Activated T-helper 2 cell treated with anti-CD3 and anti-CD28 coated beads, Interferon-gamma antibody, Interleukin-2, Interleukin-4, amounts not matched to agents 10 μg/mL and 5 μg/mL and 100 μg/mL, durations not matched to agents 14 hours and 24 hours and 36 hours (primary cell): ENCODE results near the gene NCKAP5. TPM values are rescaled to one million over a fixed set of nuclear protein-coding genes. Genes with fewer than 3 reads are reported as not detected.

Experiments
- DNase-seq: peaks from one replicate; pipeline ENCODE4 v3.0.0; 2021; ENCODE audit warnings: low spot score
- H3K27ac Mint-ChIP-seq: one replicate; pipeline ENCODE4 v1.8.0; 2021; ENCODE audit warnings: mixed read lengths
- H3K27me3 Mint-ChIP-seq: one replicate; pipeline ENCODE4 v1.8.0; 2021; ENCODE audit warnings: low read depth, mixed read lengths
- H3K36me3 Mint-ChIP-seq: one replicate; pipeline ENCODE4 v1.8.0; 2021; ENCODE audit warnings: low read depth, mixed read lengths
- H3K4me1 Mint-ChIP-seq: one replicate; pipeline ENCODE4 v1.8.0; 2021; ENCODE audit warnings: low read depth, mixed read lengths
- H3K4me3 Mint-ChIP-seq: one replicate; pipeline ENCODE4 v1.8.0; 2021; ENCODE audit warnings: low read depth, mild to moderate bottlenecking, moderate library complexity, mixed read lengths
- H3K9me3 Mint-ChIP-seq: one replicate; pipeline ENCODE4 v1.8.0; 2021; ENCODE audit warnings: mixed read lengths
- intact Hi-C: fragments of 100-400 bp; cut with micrococcal nuclease; formaldehyde crosslinking; loops from one replicate; pipeline ENCODE4 v1.15.1; 2023
- total RNA-seq: library from RNA; stranded (reverse); gene quantifications from 2 replicates; pipeline ENCODE4 v1.2.3, GENCODE V29; 2022

NCKAP5 gene
- total RNA-seq, 1 donor from 2014 or later, result not detected

DNA sequence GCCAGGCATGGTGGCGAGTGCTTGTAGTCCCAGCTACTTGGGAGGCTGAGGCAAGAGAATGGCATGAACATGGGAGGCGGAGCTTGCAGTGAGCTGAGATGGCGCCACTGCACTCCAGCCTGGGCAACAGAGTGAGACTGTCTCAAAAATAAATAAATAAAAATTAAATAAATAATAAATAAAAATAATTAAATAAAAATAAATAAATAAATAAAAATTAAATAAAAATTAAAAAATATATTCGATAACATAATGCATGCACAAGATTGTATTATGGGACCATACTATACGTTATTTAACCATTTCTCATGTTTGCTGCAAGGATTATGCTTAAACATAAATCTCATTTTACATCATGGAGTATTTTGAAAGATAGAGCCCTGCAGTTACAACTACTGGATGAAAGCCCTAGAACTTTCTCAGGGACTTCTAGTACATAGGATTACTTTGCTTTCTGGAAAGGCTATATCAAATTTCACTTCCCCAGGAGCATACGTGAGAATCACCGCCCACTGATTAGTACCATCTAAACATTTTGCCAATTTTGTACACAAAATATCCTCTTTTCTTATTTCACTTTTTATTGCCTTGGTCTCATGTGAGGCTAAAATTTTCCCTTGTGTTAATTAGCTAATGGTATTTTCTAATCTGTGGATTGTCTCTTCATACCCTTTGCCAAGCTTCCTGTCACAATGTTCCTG lies 664.0 kb downstream of the NCKAP5 start:
- no peak overlapping the region for H3K27ac Mint-ChIP-seq
- intact Hi-C loops, result no loop called here
- no peak overlapping the region for H3K4me3 Mint-ChIP-seq
- no peaks in the 10 kb centered on the region for H3K4me1 Mint-ChIP-seq
- no peak for DNase-seq
- no peaks in the 10 kb centered on the region for H3K36me3 Mint-ChIP-seq
- no peaks in the 10 kb centered on the region for H3K27me3 Mint-ChIP-seq
- H3K9me3 Mint-ChIP-seq, result peaks cover 2% of the 10 kb centered on the region

DNA sequence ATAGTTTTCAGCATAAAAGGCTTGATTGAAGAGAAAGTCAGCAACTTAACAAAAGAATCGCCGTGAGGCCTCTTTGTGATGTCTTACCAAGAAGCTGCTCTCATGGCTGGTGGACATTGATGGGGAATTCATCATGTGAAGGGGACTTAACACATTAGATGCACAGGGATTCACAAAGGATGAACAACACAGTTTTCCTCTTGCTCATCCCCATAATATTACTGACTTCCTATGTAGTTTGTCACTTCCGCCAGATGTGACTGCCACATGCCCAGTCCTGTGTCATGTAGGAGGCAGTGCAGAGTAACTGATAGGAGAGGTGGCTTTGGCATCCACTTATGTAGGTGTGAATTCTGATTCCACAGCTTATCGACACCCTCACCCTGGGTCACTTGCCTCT lies 665.6 kb downstream of the NCKAP5 start:
- Mint-ChIP-seq H3K4me3 (no peak overlapping the region), H3K9me3 (peaks cover 12% of the 10 kb centered on the region), H3K4me1 (no peaks in the 10 kb centered on the region), H3K36me3 (no peaks in the 10 kb centered on the region), H3K27ac (no peak overlapping the region), H3K27me3 (no peaks in the 10 kb centered on the region)
- intact Hi-C loops, result no loop called here
- DNase-seq, result no peak

DNA sequence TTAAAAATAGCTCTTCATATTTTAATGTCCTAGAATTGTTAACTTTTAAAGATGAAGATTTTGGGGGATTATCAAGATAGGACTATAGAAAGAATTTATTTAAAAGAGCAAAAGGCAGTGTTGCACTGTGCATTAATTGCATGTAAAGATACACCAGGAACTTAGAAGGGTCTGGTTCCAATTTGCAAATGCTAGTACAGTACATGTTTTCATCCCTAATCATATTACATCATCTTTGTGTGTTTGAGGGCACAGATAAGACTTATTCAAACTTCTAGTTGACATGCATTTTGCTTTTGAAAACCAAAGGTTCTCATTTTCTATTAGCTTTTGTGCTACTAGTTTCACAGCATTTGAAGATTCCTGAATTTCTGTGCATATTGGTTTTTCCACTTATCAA lies 666.6 kb downstream of the NCKAP5 start:
- intact Hi-C loops, result no loop called here

DNA sequence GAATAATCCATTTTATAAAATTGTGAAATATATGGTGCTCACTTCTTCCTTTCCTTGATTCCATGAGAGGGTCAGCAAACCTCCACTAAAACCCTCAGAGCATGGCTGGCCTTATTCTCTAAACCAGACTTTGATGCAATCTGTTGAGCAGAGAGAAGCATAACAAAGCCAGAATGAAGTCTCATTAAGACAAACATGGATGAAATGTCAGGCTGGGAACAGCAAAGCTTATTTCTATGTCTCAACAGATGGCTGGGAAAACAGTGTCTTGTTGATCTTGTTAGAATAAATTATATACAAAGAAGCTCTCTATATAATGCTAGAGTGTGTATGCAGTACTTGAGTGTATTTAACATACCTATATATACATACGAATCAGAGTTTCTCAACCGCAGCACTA lies 671.2 kb downstream of the NCKAP5 start:
- H3K36me3 Mint-ChIP-seq, result no peaks in the 10 kb centered on the region
- no peaks in the 10 kb centered on the region for H3K27me3 Mint-ChIP-seq
- peaks cover 14% of the 10 kb centered on the region for H3K9me3 Mint-ChIP-seq
- H3K27ac Mint-ChIP-seq, result no peak overlapping the region
- intact Hi-C loops, result loop anchor here (5.0 kb wide), 1 partner anchor 80 kb away; no protein-coding TSS in a partner anchor
- DNase-seq, result no peak
- H3K4me3 Mint-ChIP-seq, result no peak overlapping the region
- H3K4me1 Mint-ChIP-seq, result peaks cover 6% of the 10 kb centered on the region

More for the DNA sequence above, 666.6 kb downstream of the NCKAP5 start:
- no peak overlapping the region for H3K4me3 Mint-ChIP-seq
- no peaks in the 10 kb centered on the region for H3K36me3 Mint-ChIP-seq
- H3K27me3 Mint-ChIP-seq, result no peaks in the 10 kb centered on the region
- H3K27ac Mint-ChIP-seq, result no peak overlapping the region
- no peak for DNase-seq
- H3K9me3 Mint-ChIP-seq, result peaks cover 12% of the 10 kb centered on the region
- no peaks in the 10 kb centered on the region for H3K4me1 Mint-ChIP-seq

DNA sequence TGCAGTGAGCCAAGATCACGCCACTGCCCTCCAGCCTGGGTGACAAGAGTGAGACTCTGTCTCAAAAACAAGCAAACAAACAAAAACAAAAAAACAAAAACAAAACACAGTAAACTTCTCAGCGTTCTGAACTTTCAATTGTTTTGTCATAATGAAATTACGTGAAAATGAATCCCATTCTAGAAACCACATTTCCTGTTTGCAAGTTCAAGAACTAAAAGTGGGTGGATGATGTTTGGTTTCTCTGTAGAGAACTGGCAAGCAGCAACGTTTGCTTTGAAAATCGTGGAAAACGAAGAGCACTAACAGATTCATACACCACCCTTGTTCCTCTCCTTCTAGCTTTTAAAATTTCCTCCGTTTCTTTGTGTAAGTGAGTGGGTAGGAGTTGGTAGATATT lies 672.2 kb downstream of the NCKAP5 start:
- intact Hi-C loops, result loop anchor here (5.0 kb wide), 1 partner anchor 81 kb away; no protein-coding TSS in a partner anchor
- Mint-ChIP-seq H3K36me3 (no peaks in the 10 kb centered on the region), H3K4me3 (peak overlapping the region; percentile 43), H3K9me3 (peaks cover 14% of the 10 kb centered on the region), H3K27ac (peak overlapping the region; percentile 59), H3K27me3 (no peaks in the 10 kb centered on the region), H3K4me1 (peaks cover 6% of the 10 kb centered on the region)
- DNase-seq, result no peak

DNA sequence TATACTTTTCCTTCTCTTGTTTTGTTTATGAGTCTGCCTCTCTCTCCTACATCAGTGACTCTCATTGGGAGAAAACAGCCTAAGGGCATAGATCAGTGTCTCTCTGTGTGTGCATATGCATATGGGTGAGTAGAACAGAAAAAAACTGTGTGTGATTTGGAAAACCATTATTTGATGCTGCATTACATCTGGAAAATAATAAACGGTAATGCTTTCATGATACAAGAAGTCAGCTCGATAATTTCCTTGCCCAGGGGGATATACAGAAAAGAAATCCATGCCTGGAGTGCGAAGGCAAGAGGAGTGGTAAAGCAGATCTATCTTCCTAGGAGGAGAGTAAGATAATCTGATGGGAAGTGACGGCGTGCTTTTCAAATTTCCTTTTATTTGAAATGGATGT lies 676.8 kb downstream of the NCKAP5 start:
- DNase-seq, result no peak
- Mint-ChIP-seq H3K36me3 (no peaks in the 10 kb centered on the region), H3K4me3 (no peak overlapping the region), H3K27ac (no peak overlapping the region), H3K4me1 (peaks cover 6% of the 10 kb centered on the region), H3K9me3 (peaks cover 6% of the 10 kb centered on the region), H3K27me3 (no peaks in the 10 kb centered on the region)
- intact Hi-C loops, result no loop called here

DNA sequence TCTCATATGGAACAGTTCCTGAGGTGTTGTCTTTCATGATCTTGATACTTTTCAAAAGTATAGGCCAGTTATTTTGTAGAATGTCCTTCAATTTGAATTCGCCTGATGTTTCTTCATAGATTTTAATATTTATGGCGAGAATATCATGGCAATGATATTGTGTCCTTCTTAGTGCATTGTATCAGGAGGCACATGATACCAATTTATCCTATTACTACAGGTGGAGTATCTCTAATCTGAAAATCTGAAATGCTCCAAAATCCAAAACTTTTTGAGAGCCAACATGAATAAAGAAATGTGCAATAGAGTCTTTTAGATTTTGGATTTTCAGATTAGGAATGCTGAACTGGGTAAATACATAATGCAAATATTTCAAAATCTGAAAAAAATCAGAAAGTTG lies 681.7 kb downstream of the NCKAP5 start:
- H3K9me3 Mint-ChIP-seq, result peaks cover 3% of the 10 kb centered on the region
- H3K4me3 Mint-ChIP-seq, result no peak overlapping the region
- no peak for DNase-seq
- no peaks in the 10 kb centered on the region for H3K27me3 Mint-ChIP-seq
- H3K4me1 Mint-ChIP-seq, result no peaks in the 10 kb centered on the region
- intact Hi-C loops, result no loop called here
- H3K36me3 Mint-ChIP-seq, result no peaks in the 10 kb centered on the region
- H3K27ac Mint-ChIP-seq, result no peak overlapping the region

DNA sequence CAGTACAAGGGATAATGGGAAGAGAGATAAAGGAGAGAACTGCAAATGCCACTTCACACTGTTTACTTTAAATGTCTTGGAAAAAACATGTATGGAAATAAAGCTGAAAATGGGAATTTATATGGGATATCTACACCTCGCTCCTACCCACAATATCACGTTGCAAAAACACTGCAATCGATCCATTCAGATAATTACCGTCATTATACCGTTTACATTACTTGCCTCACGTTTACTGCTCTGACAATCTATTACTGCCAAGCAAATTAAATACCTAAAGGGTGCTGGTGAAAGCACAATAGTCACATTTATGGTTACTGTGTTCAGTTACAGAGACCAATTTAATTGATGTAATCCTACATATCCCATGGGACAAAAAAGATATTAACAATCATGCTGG lies 683.6 kb downstream of the NCKAP5 start:
- no peaks in the 10 kb centered on the region for H3K27me3 Mint-ChIP-seq

DNA sequence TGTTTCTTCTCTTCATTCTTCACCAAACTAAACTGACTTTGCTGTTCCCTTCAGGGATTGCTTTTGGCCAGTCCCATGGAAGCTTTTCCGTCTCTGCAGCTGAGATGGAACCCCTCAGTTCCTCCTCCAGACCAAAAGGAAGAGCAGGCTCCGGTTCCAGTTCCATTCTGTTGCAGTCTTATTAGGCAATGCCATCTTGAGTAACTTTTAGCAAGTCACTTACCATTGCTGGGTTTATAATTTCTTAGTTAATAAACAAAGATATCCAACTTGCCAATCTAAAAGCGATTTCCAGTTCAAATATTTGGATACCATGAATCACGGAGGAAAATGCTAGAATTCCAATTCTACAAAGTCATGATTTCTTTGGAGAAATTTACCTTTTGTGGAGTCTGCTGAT lies 684.0 kb downstream of the NCKAP5 start:
- no peak overlapping the region for H3K4me3 Mint-ChIP-seq
- H3K9me3 Mint-ChIP-seq, result peaks cover 2% of the 10 kb centered on the region
- intact Hi-C loops, result no loop called here
- H3K4me1 Mint-ChIP-seq, result no peaks in the 10 kb centered on the region
- no peaks in the 10 kb centered on the region for H3K27me3 Mint-ChIP-seq
- no peak overlapping the region for H3K27ac Mint-ChIP-seq
- no peaks in the 10 kb centered on the region for H3K36me3 Mint-ChIP-seq
- no peak for DNase-seq

More for the DNA sequence above, 683.6 kb downstream of the NCKAP5 start:
- DNase-seq, result no peak
- Mint-ChIP-seq H3K36me3 (no peaks in the 10 kb centered on the region), H3K9me3 (peaks cover 3% of the 10 kb centered on the region), H3K4me1 (no peaks in the 10 kb centered on the region), H3K27ac (no peak overlapping the region), H3K4me3 (no peak overlapping the region)
- intact Hi-C loops, result no loop called here

DNA sequence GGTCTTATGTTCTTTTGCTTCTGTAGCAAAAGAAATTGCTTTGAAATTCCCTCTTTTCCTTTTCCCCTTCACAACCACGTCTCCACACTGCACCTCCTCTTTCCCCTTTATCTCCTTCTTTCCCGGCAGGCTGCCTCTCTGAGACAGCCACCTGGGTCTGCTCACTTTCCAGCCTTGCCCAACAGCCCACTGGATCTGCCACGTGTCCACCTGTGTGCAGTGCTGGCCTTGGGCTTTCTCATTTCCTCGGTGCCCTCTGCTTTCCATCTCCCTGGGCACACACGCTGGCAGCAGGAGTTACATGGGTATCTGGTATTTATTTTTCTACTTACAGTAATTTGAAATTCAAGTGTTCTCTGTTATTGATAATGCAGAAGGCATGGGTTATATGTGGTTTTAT lies 684.8 kb downstream of the NCKAP5 start:
- Mint-ChIP-seq H3K27me3 (no peaks in the 10 kb centered on the region), H3K4me1 (no peaks in the 10 kb centered on the region), H3K4me3 (no peak overlapping the region), H3K9me3 (no peaks in the 10 kb centered on the region), H3K36me3 (no peaks in the 10 kb centered on the region), H3K27ac (no peak overlapping the region)
- intact Hi-C loops, result no loop called here
- DNase-seq, result no peak

DNA sequence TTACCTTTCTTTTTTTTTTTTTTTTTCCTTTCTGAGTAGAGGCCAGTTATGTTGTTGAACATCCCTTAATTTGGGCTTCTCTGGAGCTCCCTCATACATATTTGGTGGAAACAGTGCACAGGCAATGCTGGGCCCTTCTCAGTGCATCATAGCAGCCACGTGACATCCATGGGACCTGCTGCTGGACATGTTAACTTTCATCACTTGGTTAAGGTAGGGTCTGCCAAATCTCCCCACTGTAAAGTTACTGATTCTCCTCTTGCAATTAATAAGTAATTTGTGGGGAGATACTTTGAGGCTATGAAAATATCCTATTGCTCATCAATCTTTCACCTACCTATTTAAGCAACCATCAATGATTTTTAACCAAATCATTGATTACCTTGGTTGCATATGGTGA lies 686.7 kb downstream of the NCKAP5 start:
- no peak overlapping the region for H3K27ac Mint-ChIP-seq
- no peaks in the 10 kb centered on the region for H3K27me3 Mint-ChIP-seq
- H3K4me3 Mint-ChIP-seq, result no peak overlapping the region
- DNase-seq, result no peak
- no peaks in the 10 kb centered on the region for H3K36me3 Mint-ChIP-seq
- intact Hi-C loops, result no loop called here
- no peaks in the 10 kb centered on the region for H3K9me3 Mint-ChIP-seq
- no peaks in the 10 kb centered on the region for H3K4me1 Mint-ChIP-seq

DNA sequence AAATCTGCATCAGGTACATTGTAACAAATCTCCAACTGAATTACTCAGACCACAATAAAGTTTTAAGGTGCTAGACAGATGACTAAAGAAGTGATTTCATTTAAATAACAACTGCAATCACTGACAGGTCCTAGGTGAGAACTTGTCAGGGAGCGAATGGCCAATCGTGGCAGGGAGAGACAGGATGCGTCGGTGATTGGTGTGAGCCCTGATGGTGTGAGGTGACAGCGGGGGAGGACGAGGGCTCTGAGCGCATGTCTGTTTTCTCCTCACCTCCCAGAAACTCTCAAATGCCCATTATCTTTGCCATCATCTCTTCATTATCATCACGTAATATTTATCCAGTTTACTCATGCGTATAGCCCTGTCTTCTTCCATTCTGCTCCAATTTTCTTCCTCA lies 690.3 kb downstream of the NCKAP5 start:
- H3K4me1 Mint-ChIP-seq, result no peaks in the 10 kb centered on the region
- H3K27me3 Mint-ChIP-seq, result no peaks in the 10 kb centered on the region
- DNase-seq, result no peak
- no peak overlapping the region for H3K27ac Mint-ChIP-seq
- intact Hi-C loops, result no loop called here
- H3K9me3 Mint-ChIP-seq, result no peaks in the 10 kb centered on the region
- H3K4me3 Mint-ChIP-seq, result no peak overlapping the region
- no peaks in the 10 kb centered on the region for H3K36me3 Mint-ChIP-seq

DNA sequence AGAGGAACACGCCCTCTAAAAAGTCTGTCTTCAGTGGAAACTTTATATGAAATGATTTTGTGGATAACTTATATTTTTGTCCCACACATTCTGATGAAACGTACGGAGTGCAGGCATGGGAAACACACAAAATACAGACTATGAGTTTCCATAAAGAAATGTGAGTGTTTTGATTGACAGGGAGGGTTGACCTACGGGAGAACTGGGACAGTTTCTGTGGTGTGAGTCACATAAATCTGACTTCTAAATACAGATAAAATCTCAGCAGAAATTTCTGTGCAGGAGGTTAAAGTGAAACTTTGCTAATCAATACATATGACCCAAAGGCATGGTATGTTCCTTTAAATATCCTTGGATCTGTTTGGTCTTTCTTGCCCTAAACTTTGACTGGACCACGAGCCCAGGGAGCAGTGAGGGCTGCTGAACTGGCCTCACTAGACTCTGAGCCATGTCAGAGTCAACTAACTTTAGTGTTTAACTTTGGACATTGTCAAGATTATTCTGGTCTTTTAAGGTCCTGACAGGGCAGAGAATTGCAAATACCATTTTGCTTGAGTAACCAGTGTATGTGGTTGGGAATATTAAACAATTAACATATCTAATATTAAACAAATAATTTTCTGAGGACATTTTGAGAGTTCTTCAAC lies 691.4 kb downstream of the NCKAP5 start:
- intact Hi-C loops, result no loop called here
- Mint-ChIP-seq H3K4me3 (no peak overlapping the region), H3K27me3 (no peaks in the 10 kb centered on the region), H3K27ac (no peak overlapping the region), H3K36me3 (no peaks in the 10 kb centered on the region), H3K9me3 (no peaks in the 10 kb centered on the region), H3K4me1 (no peaks in the 10 kb centered on the region)
- no peak for DNase-seq
